ENCODE data around the gene HS3ST3B1.

The HS3ST3B1 gene

DNA sequence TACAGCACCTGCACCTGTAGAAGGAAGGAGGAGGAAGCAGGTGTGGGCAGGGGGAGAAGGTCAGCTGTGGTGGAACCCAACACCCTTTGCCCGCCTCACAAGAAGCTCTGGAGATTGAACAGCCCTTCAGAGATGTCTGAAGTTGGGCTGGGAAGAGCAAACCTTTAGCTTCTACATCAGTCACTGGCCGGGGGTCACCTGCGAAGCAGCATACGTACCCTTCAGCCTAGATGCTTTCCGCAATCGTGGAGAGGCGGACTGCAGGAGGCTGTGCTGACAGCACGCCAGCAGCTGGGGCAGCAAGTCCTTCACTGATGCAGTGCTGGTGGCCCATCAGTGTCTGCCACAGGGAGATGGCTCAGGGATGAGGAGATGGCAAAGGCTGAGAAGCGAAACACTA, 5.2 kb upstream of the HS3ST3B1 start:
- H3K4me1 ChIP-seq (ENCODE audit: control insufficient read depth, insufficient read depth, low read length) = 0 out of 2 replicates have a peak, but pooled peaks cover 2% of the 10 kb centered on the region
- H3K27me3 ChIP-seq (ENCODE audit: control insufficient read depth, insufficient read depth, low read length) = peaks cover 41% of the 10 kb centered on the region
- no peaks in the 10 kb centered on the region for H3K9me3 ChIP-seq (ENCODE audit: control insufficient read depth, insufficient read depth, low read length)
- H3K36me3 ChIP-seq (ENCODE audit: control insufficient read depth, insufficient read depth, low read length) = no peaks in the 10 kb centered on the region
- no peak for DNase-seq (ENCODE audit: low read depth, low spot score)
- H3K4me3 ChIP-seq (ENCODE audit: low read length) = no peak overlapping the region
- no peak overlapping the region for H3K27ac ChIP-seq (ENCODE audit: low read length)
- no CpG with 5 or more reads among the region's 9 CpGs for WGBS (ENCODE audit: insufficient coverage, insufficient read length)

DNA sequence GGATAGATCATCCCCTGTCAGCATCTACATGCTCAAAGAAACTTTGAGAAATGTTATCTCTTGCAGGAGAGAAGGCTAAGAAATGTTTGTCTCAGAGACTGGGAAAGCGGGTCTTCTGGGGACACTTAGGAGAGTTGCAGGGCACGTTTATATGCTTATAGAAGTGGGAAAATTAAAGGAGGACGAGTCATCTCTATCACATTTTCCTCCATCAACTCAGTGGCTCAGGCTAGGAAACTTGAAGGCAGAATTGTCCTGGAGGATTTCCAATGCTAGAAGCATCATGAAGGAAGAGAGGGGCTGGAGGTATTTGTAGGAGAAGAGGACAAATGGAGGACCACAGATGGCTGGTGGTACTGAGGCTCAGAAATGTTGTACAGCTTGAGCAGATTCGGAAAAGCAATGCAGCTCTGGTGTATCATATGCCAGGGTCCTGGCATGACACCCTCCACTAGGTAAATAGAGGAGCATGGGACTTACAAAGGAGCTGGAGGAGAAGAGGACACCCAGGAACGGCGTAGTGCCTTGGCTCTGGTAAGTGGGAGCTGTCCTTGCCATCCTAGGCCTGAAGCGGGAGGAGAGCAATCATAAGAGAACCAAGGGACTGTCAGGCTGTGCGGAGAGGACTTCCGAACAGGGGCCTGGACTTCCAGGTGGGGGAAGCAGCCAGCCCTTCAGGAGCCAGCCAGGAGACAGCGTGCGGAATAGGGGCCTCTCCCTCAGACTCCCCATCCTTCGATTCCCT, 4.5 kb upstream of the HS3ST3B1 start:
- H3K36me3 ChIP-seq (ENCODE audit: control insufficient read depth, insufficient read depth, low read length) = no peaks in the 10 kb centered on the region
- H3K9me3 ChIP-seq (ENCODE audit: control insufficient read depth, insufficient read depth, low read length) = no peaks in the 10 kb centered on the region
- H3K4me3 ChIP-seq (ENCODE audit: low read length) = no peak overlapping the region
- no peak overlapping the region for H3K27ac ChIP-seq (ENCODE audit: low read length)
- no peak for DNase-seq (ENCODE audit: low read depth, low spot score)
- no CpG with 5 or more reads among the region's 12 CpGs for WGBS (ENCODE audit: insufficient coverage, insufficient read length)
- H3K4me1 ChIP-seq (ENCODE audit: control insufficient read depth, insufficient read depth, low read length) = 0 out of 2 replicates have a peak, but pooled peaks cover 2% of the 10 kb centered on the region
- peaks cover 41% of the 10 kb centered on the region for H3K27me3 ChIP-seq (ENCODE audit: control insufficient read depth, insufficient read depth, low read length)

GRCh38 chr17:14297161-14297851, 3.6 kb upstream of the HS3ST3B1 start:
- no peak for DNase-seq (ENCODE audit: low read depth, low spot score)
- no CpG with 5 or more reads among the region's 63 CpGs for WGBS (ENCODE audit: insufficient coverage, insufficient read length)
- peak overlapping the region; percentile 44; the same call in 1 of the 2 replicates for H3K4me3 ChIP-seq (ENCODE audit: low read length)

GRCh38 chr17:14298221-14298946, 2.5 kb upstream of the HS3ST3B1 start:
- H3K27ac ChIP-seq (ENCODE audit: low read length) = no peak overlapping the region
- H3K4me3 ChIP-seq (ENCODE audit: low read length) = peak overlapping the region; percentile 19; the same call in 1 of the 2 replicates
- no peaks in the 10 kb centered on the region for H3K9me3 ChIP-seq (ENCODE audit: control insufficient read depth, insufficient read depth, low read length)
- no CpG with 5 or more reads among the region's 42 CpGs for WGBS (ENCODE audit: insufficient coverage, insufficient read length)
- peaks cover 52% of the 10 kb centered on the region for H3K27me3 ChIP-seq (ENCODE audit: control insufficient read depth, insufficient read depth, low read length)
- peaks cover 3% of the 10 kb centered on the region; the same call in 1 of the 2 replicates for H3K4me1 ChIP-seq (ENCODE audit: control insufficient read depth, insufficient read depth, low read length)
- H3K36me3 ChIP-seq (ENCODE audit: control insufficient read depth, insufficient read depth, low read length) = no peaks in the 10 kb centered on the region
- DNase-seq (ENCODE audit: low read depth, low spot score) = no peak

More at GRCh38 chr17:14297161-14297851, 3.6 kb upstream of the HS3ST3B1 start:
- H3K36me3 ChIP-seq (ENCODE audit: control insufficient read depth, insufficient read depth, low read length) = no peaks in the 10 kb centered on the region
- H3K9me3 ChIP-seq (ENCODE audit: control insufficient read depth, insufficient read depth, low read length) = no peaks in the 10 kb centered on the region
- H3K27me3 ChIP-seq (ENCODE audit: control insufficient read depth, insufficient read depth, low read length) = peaks cover 47% of the 10 kb centered on the region
- H3K4me1 ChIP-seq (ENCODE audit: control insufficient read depth, insufficient read depth, low read length) = 0 out of 2 replicates have a peak, but pooled peaks cover 2% of the 10 kb centered on the region
- no peak overlapping the region for H3K27ac ChIP-seq (ENCODE audit: low read length)

DNA sequence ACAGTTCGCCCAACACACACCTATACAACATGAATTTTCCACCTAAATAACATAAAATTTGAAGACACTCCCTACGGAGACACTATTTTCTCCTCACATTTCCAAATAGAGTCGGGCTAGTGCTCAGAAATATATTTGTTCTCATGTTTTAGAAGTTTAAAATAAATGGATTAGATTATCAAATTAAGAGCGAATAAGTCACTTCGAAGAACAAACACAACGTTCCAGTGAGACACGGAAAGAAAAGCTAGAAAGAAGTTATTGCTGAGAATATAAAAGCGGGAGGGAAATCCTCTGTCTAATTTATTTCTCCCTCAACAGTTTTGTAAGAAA, 2.0 kb upstream of the HS3ST3B1 start:
- no peak overlapping the region for H3K27ac ChIP-seq (ENCODE audit: low read length)
- H3K27me3 ChIP-seq (ENCODE audit: control insufficient read depth, insufficient read depth, low read length) = peaks cover 58% of the 10 kb centered on the region
- no CpG with 5 or more reads among the region's 8 CpGs for WGBS (ENCODE audit: insufficient coverage, insufficient read length)
- H3K9me3 ChIP-seq (ENCODE audit: control insufficient read depth, insufficient read depth, low read length) = no peaks in the 10 kb centered on the region
- DNase-seq (ENCODE audit: low read depth, low spot score) = no peak
- no peaks in the 10 kb centered on the region for H3K36me3 ChIP-seq (ENCODE audit: control insufficient read depth, insufficient read depth, low read length)
- no peak overlapping the region for H3K4me3 ChIP-seq (ENCODE audit: low read length)
- peaks cover 4% of the 10 kb centered on the region; the same call in 1 of the 2 replicates for H3K4me1 ChIP-seq (ENCODE audit: control insufficient read depth, insufficient read depth, low read length)

DNA sequence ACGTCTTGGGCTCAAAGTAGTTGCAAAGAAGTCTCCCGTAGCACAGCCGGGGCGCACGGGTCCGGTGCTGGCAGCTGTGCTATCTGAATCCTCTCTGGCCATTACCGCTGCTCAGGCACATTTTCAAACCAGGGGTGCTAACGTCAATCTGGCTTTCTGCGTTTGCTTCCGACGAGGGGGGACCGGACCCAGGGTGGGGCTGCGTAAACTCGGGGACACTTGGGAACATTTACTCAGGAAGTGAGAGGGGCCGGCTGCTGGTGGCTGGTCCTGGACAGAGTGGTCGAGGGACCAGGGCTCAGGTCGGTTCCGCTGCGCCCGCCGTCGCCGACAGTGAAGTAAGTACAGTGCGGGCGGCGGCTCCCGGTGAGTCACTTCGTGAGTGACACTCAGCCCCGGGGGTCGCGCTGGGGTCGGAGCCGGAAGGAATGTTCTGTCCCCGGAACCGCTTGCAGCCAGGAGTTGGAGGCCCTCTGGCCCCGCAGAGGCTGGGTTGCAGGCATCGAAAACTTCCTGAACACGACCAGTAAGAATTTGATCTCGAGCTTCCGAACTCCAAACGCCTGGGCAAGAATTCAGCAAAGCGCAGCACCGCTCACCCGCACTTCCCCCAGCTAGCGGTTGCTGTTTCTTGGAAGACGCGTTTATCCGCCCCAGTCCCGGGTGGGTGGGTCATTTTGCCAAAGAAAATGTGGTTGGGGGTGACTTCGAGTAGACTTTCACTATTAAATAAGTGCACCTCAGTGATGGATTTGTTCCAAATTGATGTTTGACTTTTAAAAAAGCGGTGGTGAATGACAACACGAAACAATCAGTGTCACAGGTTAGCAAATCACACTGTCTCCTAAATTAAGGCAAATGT, 1.4 kb upstream of the HS3ST3B1 start:
- DNase-seq (ENCODE audit: low read depth, low spot score) = no peak
- Histone ChIP-seq H3K4me1 (ENCODE audit: control insufficient read depth, insufficient read depth, low read length) (peaks cover 4% of the 10 kb centered on the region; the same call in 1 of the 2 replicates), H3K4me3 (ENCODE audit: low read length) (peak overlapping the region; percentile 4; the same call in 1 of the 2 replicates), H3K27me3 (ENCODE audit: control insufficient read depth, insufficient read depth, low read length) (peaks cover 64% of the 10 kb centered on the region), H3K27ac (ENCODE audit: low read length) (no peak overlapping the region), H3K36me3 (ENCODE audit: control insufficient read depth, insufficient read depth, low read length) (no peaks in the 10 kb centered on the region), H3K9me3 (ENCODE audit: control insufficient read depth, insufficient read depth, low read length) (no peaks in the 10 kb centered on the region)
- WGBS (ENCODE audit: insufficient coverage, insufficient read length) = no CpG with 5 or more reads among the region's 52 CpGs

GRCh38 chr17:14301279-14302090, 604 bp downstream of the HS3ST3B1 start:
- Histone ChIP-seq H3K9me3 (ENCODE audit: control insufficient read depth, insufficient read depth, low read length) (no peaks in the 10 kb centered on the region), H3K27me3 (ENCODE audit: control insufficient read depth, insufficient read depth, low read length) (peaks cover 65% of the 10 kb centered on the region), H3K27ac (ENCODE audit: low read length) (no peak overlapping the region), H3K4me1 (ENCODE audit: control insufficient read depth, insufficient read depth, low read length) (peaks cover 7% of the 10 kb centered on the region; the same call in 1 of the 2 replicates), H3K36me3 (ENCODE audit: control insufficient read depth, insufficient read depth, low read length) (no peaks in the 10 kb centered on the region), H3K4me3 (ENCODE audit: low read length) (peak overlapping the region; percentile 53)
- WGBS (ENCODE audit: insufficient coverage, insufficient read length) = no CpG with 5 or more reads among the region's 90 CpGs
- no peak for DNase-seq (ENCODE audit: low read depth, low spot score)

GRCh38 chr17:14302091-14302430, 1.2 kb downstream of the HS3ST3B1 start:
- Histone ChIP-seq H3K27ac (ENCODE audit: low read length) (no peak overlapping the region), H3K36me3 (ENCODE audit: control insufficient read depth, insufficient read depth, low read length) (no peaks in the 10 kb centered on the region), H3K4me3 (ENCODE audit: low read length) (peak overlapping the region; percentile 53), H3K9me3 (ENCODE audit: control insufficient read depth, insufficient read depth, low read length) (no peaks in the 10 kb centered on the region), H3K27me3 (ENCODE audit: control insufficient read depth, insufficient read depth, low read length) (peaks cover 60% of the 10 kb centered on the region), H3K4me1 (ENCODE audit: control insufficient read depth, insufficient read depth, low read length) (peaks cover 7% of the 10 kb centered on the region; the same call in 1 of the 2 replicates)
- DNase-seq (ENCODE audit: low read depth, low spot score) = no peak
- no CpG with 5 or more reads among the region's 25 CpGs for WGBS (ENCODE audit: insufficient coverage, insufficient read length)

DNA sequence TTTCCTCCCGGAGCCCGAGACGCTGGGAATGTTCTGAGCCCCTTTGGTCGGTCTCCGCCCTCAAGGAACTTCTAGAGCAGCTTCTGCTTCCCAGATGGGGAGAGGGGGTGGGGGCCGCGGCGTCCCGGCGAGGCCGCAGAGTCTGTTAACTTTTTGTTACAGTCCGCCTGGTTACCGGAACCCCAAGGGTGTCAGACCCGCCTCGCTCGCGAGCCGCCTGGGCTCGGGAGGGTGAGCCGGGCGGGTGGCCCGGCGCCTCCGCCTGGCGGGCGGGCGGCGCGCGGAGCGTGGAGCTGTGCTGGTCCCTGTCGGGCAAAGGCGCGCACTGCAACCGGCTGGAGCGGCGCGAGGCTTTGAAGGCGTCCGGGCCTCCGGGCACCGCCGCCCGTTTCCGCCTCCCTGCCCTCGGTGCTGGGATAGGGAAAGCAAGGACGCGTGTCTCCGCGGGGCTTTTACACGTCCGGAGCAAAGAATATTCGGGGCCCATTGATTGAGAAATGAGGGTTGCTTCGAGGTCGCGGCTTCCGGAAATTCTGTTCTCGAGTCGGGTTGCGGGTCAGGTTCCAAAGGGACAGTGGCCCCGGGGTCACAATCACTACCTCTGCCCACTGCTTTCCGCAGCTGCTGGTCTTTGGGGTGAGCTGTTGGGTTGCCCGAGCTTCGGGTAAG, 1.7 kb downstream of the HS3ST3B1 start:
- no CpG with 5 or more reads among the region's 64 CpGs for WGBS (ENCODE audit: insufficient coverage, insufficient read length)
- no peak overlapping the region for H3K27ac ChIP-seq (ENCODE audit: low read length)
- H3K27me3 ChIP-seq (ENCODE audit: control insufficient read depth, insufficient read depth, low read length) = peaks cover 59% of the 10 kb centered on the region
- H3K4me1 ChIP-seq (ENCODE audit: control insufficient read depth, insufficient read depth, low read length) = peaks cover 7% of the 10 kb centered on the region; the same call in 1 of the 2 replicates
- H3K9me3 ChIP-seq (ENCODE audit: control insufficient read depth, insufficient read depth, low read length) = no peaks in the 10 kb centered on the region
- no peaks in the 10 kb centered on the region for H3K36me3 ChIP-seq (ENCODE audit: control insufficient read depth, insufficient read depth, low read length)
- peak overlapping the region; percentile 53; the same call in 1 of the 2 replicates for H3K4me3 ChIP-seq (ENCODE audit: low read length)
- no peak for DNase-seq (ENCODE audit: low read depth, low spot score)

All from iPS DF 6.9 (cell line).